Fibroblast of upper back skin (primary cell): ENCODE measurements around the gene HTRA3.
"Not testable (repeated sequence)": the region's sequence is repeated elsewhere in the genome, so short reads cannot be mapped to it uniquely, and the experiment has no call there.

Source experiments
- DNase-seq: peaks from one replicate; pipeline ENCODE4 v3.0.0-alpha.2; 2013

HTRA3 gene

GRCh38 chr4:8332038-8332857 lies 62.7 kb downstream of the HTRA3 start:
- no peak for DNase-seq

GRCh38 chr4:8332891-8333331 lies 63.4 kb downstream of the HTRA3 start:
- no peak for DNase-seq

- no peak for DNase-seq
Observed at GRCh38 chr4:8333726-8334460, 64.3 kb downstream of the HTRA3 start.

- no peak for DNase-seq
Observed at GRCh38 chr4:8334786-8335460, 65.4 kb downstream of the HTRA3 start.

GRCh38 chr4:8335848-8336247 lies 66.3 kb downstream of the HTRA3 start:
- no peak for DNase-seq

DNA sequence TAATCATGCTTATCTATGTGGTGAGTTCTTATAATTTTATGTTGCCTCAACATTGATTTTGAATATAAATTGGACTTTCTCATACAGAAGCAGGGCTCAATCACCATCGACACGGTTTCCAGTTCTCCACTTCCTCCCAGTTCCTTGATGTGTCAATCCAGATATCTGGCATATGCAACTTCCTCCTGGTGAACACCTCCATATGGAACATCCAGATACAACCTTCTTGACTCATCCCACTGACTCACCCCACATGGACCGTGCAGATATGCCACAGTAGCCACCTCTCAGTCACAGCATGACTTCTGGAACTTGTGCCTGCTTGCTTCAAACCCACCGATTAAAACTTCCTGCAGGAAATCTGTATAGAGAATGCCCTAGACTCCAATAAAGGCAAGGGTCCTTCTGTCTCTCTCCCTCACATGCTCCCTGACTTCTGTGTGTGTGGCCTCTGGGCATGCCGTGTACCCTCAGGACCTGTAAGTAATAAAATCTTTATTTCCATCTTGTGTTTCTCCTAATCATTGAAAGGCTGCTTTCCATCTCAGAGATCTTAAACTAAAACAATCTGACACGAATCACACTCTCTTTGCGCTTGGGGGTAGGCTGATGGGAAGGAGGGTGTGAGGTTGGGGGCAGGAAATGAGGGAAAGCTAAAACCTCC lies 67.0 kb downstream of the HTRA3 start:
- DNase-seq = peak; percentile 40

- DNase-seq = peak; percentile 6
Observed at GRCh38 chr4:8338351-8338961, 68.9 kb downstream of the HTRA3 start.

- no peak for DNase-seq
Observed at GRCh38 chr4:8340781-8341241, 71.3 kb downstream of the HTRA3 start.

GRCh38 chr4:8341281-8341680 lies 71.7 kb downstream of the HTRA3 start:
- not testable (repeated sequence) for DNase-seq

GRCh38 chr4:8341691-8342090 lies 72.1 kb downstream of the HTRA3 start:
- no peak for DNase-seq

- no peak for DNase-seq
Observed at GRCh38 chr4:8342651-8343261, 73.2 kb downstream of the HTRA3 start.

DNA sequence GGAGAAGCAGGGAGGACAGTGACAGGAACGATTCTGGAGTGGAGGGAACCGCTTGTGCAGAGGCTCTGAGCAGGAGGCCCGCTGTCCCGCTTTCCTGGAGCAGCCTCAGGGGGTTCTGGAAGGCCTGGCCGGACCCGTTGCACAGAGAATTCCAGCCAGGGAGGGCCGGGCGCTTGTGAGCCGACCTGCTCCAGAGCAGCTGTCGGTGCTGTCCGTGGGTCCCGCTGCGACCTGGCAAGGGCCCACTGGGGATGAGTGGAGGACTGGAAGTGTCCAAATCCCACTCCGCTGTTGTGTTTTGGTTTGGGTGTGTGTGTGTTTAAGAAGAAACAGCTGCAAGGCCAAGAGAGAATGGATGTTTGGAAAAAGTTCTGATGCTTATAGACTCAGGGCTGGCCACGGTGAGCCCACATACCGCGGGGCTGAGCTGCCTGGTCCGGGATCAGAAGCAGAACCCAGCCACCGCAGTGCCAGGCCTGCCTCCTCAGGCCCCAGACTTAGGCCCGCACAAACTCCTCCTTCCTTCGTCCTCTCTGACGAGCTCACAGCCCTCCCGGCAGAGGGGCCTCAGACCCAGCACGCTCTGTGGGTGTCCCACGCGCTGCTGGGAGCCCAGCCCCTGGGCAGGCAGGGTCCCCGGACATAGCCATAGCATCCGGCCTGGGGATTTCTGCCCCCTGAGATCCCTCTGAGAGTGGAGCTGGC lies 73.9 kb downstream of the HTRA3 start:
- no peak for DNase-seq

GRCh38 chr4:8343967-8344331 lies 74.4 kb downstream of the HTRA3 start:
- no peak for DNase-seq

DNA sequence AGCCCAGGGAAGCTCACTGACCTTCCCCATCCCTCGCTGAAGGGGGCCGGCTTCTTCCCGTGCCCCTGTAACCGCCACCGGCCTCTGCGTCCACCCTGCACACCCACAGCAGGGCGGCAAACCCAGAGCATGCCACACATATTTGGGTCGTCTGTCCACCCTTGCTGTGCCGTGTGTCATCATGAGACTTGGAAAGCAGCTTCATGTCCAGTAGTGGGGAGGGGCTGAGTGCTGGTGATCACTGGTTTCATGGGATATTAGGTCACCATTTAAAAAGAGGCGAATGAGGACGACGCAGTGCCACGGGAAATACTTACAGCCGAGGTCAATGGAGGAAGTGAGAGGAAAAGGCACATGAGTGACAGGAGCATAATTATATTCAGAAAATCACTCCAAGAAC lies 74.8 kb downstream of the HTRA3 start:
- DNase-seq = no peak

- no peak for DNase-seq
Observed at GRCh38 chr4:8345053-8345945, 75.7 kb downstream of the HTRA3 start.

DNA sequence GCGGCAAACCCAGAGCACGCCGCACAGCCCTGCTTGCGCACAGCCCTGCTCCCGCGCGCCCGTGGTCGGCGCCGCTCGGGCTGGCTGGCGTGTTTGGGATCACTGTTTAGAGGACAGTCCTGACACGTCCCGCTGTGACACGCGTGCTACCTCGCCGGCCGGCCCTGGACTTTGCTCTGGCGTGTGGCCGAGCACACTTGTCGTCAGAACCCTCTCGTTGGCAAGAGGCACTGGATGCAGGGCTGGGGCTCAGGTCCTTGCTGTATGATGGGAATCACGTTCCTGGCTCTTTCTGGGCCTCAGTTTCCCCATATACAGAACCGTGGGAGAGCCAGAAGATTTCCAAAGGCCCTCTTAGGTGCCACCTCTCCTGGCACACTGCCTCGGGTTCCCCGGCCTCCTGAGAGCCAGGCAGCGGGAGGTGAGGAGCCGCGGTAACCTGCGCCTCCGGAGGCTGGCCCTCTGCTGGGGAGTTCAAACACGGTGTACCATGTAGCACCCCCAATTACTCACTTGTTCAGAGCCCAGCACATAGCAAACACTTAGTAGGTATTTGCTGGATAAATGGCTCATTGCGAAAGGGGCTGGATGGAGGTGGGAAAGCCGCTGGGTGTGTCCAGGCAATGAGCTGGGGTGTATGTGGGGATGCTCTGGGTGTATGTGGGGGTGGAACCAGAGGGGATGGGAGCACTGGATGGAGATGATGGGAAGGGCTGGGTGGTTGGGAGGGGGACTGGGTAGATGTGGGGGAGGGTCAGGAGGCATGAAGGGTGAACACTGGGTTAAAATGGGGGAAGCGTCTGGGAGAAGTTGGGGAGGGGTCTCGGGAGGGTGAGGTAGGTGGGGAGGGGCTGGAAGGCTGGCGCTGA lies 76.6 kb downstream of the HTRA3 start:
- no peak for DNase-seq

GRCh38 chr4:8346838-8347605 lies 77.5 kb downstream of the HTRA3 start:
- no peak for DNase-seq

- no peak for DNase-seq
Observed at GRCh38 chr4:8347660-8348059, 78.1 kb downstream of the HTRA3 start.

DNA sequence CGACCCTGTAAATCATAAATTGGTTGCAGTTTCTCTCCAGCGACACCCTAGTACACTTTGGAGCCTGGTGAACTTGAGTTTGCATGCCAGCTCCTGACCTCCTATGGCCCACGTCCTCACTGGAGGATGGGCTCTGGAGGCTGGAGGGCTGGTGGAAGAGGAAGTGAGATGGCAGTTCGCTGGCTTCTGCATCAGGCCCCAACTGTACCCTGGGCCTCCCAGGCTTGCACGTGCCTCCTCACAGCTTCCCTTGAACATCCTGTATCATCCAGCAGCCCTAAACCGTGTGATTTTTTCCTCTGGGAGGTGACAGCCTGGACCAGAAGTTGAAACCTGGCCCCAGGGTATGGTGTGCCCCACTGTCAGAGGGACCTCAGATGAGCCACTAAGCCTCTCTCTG lies 78.5 kb downstream of the HTRA3 start:
- no peak for DNase-seq
